Right cardiac atrium (tissue), 5 donors: ENCODE measurements around the gene PLPPR5. TPM values are rescaled to one million over a fixed set of nuclear protein-coding genes. Genes with fewer than 3 reads are reported as not detected.

ENCODE experiments used
- ATAC-seq, 2 donors: fragments of 200-7000 bp; cut with Tn5 transposase; one replicate each; pipeline versions ENCODE4 v1.8.0 to v1.9.1; 2020; ENCODE audit warnings: moderate library complexity in 2 of 2, mild to moderate bottlenecking in 1 of 2
- DNase-seq, 3 donors: peaks; one replicate each; pipeline ENCODE4 v3.0.0-alpha.2; 2020
- H3K27ac ChIP-seq: one replicate; pipeline ENCODE4 v1.5.1; 2013; ENCODE audit warnings: mild to moderate bottlenecking, low read length, control low read depth, moderate library complexity
- H3K27me3 ChIP-seq: one replicate; pipeline ENCODE4 v1.6.1; 2013; ENCODE audit not compliant: control insufficient read depth, insufficient read depth
- H3K4me1 ChIP-seq: one replicate; pipeline ENCODE4 v1.6.1; 2013; ENCODE audit warnings: low read length; ENCODE audit not compliant: control insufficient read depth, insufficient read depth
- H3K4me3 ChIP-seq: one replicate; pipeline ENCODE4 v1.5.1; 2013; ENCODE audit warnings: low read length, control low read depth
- H3K9me3 ChIP-seq: one replicate; pipeline ENCODE4 v1.6.1; 2013; ENCODE audit warnings: low read length; ENCODE audit not compliant: control insufficient read depth
- WGBS: extraction: QIAGEN DNeasy Blood & Tissue Kit; methylation state at CpG from one replicate; pipeline ENCODE4 v1.1.7; 2013; 5-methylcytosine and 5-hydroxymethylcytosine counted together
- intact Hi-C, 4 donors: fragments of 100-400 bp; cut with DNase I; formaldehyde crosslinking; loops; one replicate each; pipeline versions ENCODE4 v1.11.0 to v1.14.0; 2022 to 2023
- polyA plus RNA-seq: library from polyadenylated mRNA; stranded (reverse); fragments of 200-250 nt; gene quantifications from one replicate; pipeline ENCODE4 v1.2.3, GENCODE V29; 2013
- total RNA-seq, 4 donors: library from RNA; stranded (reverse); fragmentation: NEBNext Ultra II Directional; extraction: Animal tissue kit (Norgen Biotek cat#: 25700); gene quantifications; one replicate each; pipeline ENCODE4 v1.2.1, GENCODE V29; 2021
- donor health status: healthy with polysubstance abuse.
- donor health status: DM: no; HTN: yes; CAD: no.
- donor health status: DM: no; HTN: no; CAD: no.
- donor health status: DM: no; HTN: yes; CAD: no; lungs with severe emphysema.
- donor health status: DM: yes; HTN: yes; CAD: no.

Gene PLPPR5
- total and polyA plus RNA-seq, 5 donors, result not detected

DNA sequence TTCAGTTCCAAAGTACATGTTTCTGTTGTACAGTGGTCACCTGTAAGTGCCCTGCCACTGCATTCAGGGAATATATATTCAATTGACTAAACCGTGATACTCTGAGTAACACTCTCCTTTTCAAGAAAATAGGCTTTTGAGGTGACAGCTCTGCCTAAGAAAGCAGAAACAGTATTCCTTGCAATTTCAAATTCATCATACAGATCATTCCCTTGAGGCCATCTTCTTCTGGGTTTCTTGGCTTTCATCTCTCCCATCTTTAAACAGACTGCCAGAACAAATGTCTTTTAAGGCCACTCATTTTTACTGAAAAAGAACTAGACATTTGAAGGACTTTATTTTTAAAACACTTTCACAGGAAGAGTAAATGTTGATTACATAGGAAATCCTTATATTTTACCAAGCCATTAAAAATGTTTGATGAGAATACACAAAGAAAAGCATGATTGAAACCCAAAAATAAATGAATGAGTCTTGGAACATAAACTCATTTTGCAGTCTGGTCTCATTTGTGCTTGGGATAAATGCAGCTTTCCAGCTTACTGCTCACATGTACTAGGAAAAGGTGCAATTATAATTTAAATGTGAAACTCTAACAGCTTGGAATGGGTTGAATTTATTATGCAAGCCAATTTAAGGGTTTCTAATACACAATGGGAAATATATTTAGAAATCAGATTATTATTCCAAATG, 34.7 kb downstream of the PLPPR5 start:
- no peak for ATAC-seq
- intact Hi-C loops, result no loop called here
- WGBS, result 55% methylated on average over 1 of the region's 1 CpG
- H3K9me3 ChIP-seq, result no peaks in the 10 kb centered on the region
- no peak overlapping the region for H3K4me3 ChIP-seq
- no peaks in the 10 kb centered on the region for H3K27me3 ChIP-seq
- H3K27ac ChIP-seq, result no peak overlapping the region
- no peak for DNase-seq
- H3K4me1 ChIP-seq, result no peaks in the 10 kb centered on the region

DNA sequence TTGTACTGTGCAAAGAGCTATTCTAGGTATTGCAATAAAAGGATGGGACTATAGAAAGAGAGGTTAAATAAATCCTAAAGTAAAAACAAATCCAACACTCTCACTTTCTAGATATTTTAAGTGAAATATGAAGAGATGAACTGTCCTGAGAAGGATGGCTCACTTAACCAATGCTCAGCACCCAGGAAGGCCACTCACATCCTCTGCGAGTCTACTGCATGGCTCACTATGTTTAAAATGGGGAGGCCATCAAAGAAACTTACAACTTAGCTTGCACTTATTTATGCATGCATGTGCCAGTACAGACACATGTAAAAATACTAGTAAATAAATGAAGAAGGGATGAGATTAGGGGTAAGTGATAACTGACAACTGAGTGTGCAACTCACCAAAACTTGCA, 37.5 kb downstream of the PLPPR5 start:
- DNase-seq (no peak), ATAC-seq (no peak)
- Histone ChIP-seq H3K27me3 (no peaks in the 10 kb centered on the region), H3K9me3 (no peaks in the 10 kb centered on the region), H3K4me3 (no peak overlapping the region), H3K4me1 (no peaks in the 10 kb centered on the region), H3K27ac (no peak overlapping the region)
- 84% methylated on average over 1 of the region's 1 CpG for WGBS
- intact Hi-C loops, result no loop called here

DNA sequence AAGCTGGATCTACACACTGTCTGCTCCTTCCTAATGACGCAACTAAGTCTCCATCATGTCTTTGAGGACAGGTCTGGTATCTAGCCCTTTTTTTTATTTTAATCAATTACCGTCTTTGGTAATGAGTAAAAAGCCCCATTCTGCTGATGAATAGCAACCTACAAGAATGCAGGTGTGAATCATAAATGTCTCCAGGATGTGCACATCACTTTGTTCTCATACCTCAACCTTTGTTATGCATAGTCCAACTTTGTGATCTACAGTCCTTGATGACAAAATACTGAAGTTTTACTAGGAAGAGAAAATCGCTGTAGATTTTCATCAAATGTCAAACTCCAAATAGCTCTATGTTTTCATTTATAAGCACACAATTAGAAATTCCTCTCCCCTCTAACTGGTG, 39.3 kb downstream of the PLPPR5 start:
- Histone ChIP-seq H3K4me1 (no peaks in the 10 kb centered on the region), H3K27me3 (no peaks in the 10 kb centered on the region), H3K27ac (no peak overlapping the region), H3K4me3 (no peak overlapping the region), H3K9me3 (no peaks in the 10 kb centered on the region)
- DNase-seq (no peak), ATAC-seq (no peak)
- intact Hi-C loops, result no loop called here
- 90% methylated on average over 3 of the region's 3 CpGs for WGBS

- Histone ChIP-seq H3K4me3 (no peak overlapping the region), H3K9me3 (no peaks in the 10 kb centered on the region), H3K27ac (no peak overlapping the region), H3K4me1 (no peaks in the 10 kb centered on the region), H3K27me3 (no peaks in the 10 kb centered on the region)
- ATAC-seq (no peak), DNase-seq (no peak)
- WGBS, result 24% methylated on average over 4 of the region's 4 CpGs
- intact Hi-C loops, result no loop called here
Observed at GRCh38 chr1:98964198-98964597, 40.5 kb downstream of the PLPPR5 start.

DNA sequence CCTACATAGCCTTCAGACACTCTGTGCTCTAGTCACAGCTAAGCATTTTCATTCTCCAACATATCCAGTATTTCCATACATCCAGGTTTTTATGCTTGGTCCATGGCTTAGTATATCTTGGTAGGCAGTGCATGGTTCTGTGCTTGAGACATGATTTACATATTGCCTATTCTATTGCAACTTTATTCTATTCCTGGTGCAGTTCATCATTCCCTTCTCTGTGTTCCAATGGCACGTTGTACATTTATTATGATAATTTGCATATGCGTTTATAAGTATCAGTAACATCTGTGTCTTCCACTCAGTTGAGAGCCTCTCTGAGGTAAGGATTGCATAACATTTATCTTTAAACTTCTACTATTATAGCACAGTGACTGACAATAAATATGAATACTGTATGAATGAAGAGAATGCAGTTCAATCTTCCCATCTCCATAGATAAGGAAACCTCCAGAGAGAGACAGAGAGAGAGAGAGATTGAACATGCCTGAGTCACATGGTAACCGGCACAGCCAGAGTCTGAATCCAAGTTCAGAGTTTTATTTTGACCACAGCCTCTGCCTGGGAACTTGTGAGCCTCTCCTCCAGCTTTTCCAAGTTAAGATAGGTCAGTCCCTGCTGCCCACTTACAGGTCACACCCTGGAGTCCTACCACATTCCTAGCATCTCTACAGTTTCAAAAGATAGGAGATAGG, 41.5 kb downstream of the PLPPR5 start:
- ATAC-seq (no peak), DNase-seq (no peak)
- WGBS, result 57% methylated on average over 3 of the region's 3 CpGs

DNA sequence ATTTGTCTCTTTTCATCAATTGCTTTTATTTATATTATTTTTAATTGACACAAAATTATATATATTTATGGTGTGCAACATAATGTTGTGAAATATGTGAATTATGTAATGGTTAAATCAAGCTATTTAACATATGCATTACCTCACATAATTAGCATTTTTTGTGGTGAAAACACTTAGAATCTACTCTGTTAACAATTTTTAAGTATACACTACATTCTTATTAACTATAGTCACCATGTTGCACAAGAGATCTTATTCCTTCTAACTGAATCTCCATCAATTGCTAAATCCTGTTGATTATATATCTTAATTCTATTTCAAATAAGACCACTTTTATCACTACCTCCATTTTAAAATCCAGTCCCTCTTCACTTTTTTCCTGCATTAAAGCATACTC, 42.5 kb downstream of the PLPPR5 start:
- H3K4me3 ChIP-seq, result no peak overlapping the region
- H3K4me1 ChIP-seq, result no peaks in the 10 kb centered on the region
- intact Hi-C loops, result no loop called here
- H3K27ac ChIP-seq, result no peak overlapping the region
- H3K9me3 ChIP-seq, result no peaks in the 10 kb centered on the region
- H3K27me3 ChIP-seq, result no peaks in the 10 kb centered on the region
- DNase-seq, result no peak
- no peak for ATAC-seq

More for the DNA sequence above, 41.5 kb downstream of the PLPPR5 start:
- Histone ChIP-seq H3K4me1 (no peaks in the 10 kb centered on the region), H3K4me3 (no peak overlapping the region), H3K27me3 (no peaks in the 10 kb centered on the region), H3K27ac (no peak overlapping the region), H3K9me3 (no peaks in the 10 kb centered on the region)
- intact Hi-C loops, result no loop called here

GRCh38 chr1:98949621-98950020, 55.0 kb downstream of the PLPPR5 start:
- no peak overlapping the region for H3K27ac ChIP-seq
- H3K27me3 ChIP-seq, result no peaks in the 10 kb centered on the region
- no peak for ATAC-seq
- no peak for DNase-seq
- no peaks in the 10 kb centered on the region for H3K4me1 ChIP-seq
- no peaks in the 10 kb centered on the region for H3K9me3 ChIP-seq
- intact Hi-C loops, result no loop called here
- no peak overlapping the region for H3K4me3 ChIP-seq

DNA sequence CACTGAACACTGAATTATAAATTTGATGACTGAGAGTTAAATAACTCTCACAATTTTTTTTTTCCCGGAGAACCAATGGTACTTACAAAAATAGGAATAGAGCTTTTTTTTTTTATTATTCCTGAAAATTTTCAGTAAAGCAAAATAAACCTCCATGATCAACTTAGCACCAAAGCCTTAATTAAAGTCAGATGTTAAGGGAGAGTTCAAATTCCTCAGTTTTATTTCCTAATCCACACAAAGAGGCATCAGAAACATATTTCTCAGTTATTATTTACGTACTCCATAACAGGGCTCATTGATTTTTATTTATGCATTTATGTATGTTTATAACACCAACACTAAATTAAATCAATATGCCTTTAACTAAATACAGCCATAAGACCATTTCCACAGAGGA, 55.5 kb downstream of the PLPPR5 start:
- Histone ChIP-seq H3K9me3 (no peaks in the 10 kb centered on the region), H3K4me1 (no peaks in the 10 kb centered on the region), H3K27ac (no peak overlapping the region), H3K27me3 (no peaks in the 10 kb centered on the region), H3K4me3 (no peak overlapping the region)
- intact Hi-C loops, result no loop called here
- ATAC-seq, result no peak
- DNase-seq, result no peak
- 62% methylated on average over 2 of the region's 2 CpGs for WGBS

DNA sequence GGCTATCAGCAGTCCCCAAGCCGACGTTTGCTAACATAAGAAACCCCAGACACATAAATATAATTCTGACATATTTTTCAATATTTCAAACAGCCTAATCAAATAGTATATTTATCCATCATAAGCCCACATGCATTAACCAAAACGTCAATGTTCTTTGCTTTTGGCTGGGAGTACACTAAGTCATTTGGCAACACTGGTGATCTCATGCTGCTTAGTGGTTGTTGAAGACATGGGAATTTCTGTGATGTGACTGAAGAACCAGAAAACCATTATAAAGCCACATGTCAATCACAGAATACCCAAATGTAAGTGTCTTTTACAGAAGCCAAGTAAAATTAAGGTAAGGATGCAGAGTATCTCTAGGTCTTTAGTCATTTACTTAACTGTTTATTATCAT, 57.6 kb downstream of the PLPPR5 start:
- Histone ChIP-seq H3K4me1 (no peaks in the 10 kb centered on the region), H3K9me3 (no peaks in the 10 kb centered on the region), H3K27me3 (no peaks in the 10 kb centered on the region), H3K4me3 (no peak overlapping the region), H3K27ac (no peak overlapping the region)
- WGBS, result 73% methylated on average over 3 of the region's 3 CpGs
- intact Hi-C loops, result no loop called here
- no peak for DNase-seq
- no peak for ATAC-seq

DNA sequence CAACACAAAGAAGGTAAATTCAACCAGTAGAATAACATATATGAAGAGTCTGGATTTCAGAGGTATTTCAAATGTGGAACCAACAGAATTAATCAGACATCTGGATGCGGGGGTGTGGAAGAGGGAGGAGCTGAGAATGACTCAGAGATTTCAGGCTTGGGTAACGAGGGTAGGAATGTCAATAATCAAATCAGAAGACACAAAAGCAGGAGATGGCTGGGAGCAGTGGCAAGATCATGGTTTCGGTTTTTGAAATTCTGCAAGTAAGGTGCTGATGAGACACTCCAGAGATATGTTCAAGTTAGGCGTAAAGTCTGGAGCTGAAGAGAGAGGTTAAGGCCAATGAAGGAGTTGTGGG, 64.0 kb downstream of the PLPPR5 start:
- H3K9me3 ChIP-seq, result no peaks in the 10 kb centered on the region
- H3K4me3 ChIP-seq, result no peak overlapping the region
- no peak overlapping the region for H3K27ac ChIP-seq
- no peak for DNase-seq
- intact Hi-C loops, result no loop called here
- whole genome bisulfite sequencing, result 66% methylated on average over 4 of the region's 4 CpGs
- no peak for ATAC-seq
- H3K27me3 ChIP-seq, result no peaks in the 10 kb centered on the region
- no peaks in the 10 kb centered on the region for H3K4me1 ChIP-seq

DNA sequence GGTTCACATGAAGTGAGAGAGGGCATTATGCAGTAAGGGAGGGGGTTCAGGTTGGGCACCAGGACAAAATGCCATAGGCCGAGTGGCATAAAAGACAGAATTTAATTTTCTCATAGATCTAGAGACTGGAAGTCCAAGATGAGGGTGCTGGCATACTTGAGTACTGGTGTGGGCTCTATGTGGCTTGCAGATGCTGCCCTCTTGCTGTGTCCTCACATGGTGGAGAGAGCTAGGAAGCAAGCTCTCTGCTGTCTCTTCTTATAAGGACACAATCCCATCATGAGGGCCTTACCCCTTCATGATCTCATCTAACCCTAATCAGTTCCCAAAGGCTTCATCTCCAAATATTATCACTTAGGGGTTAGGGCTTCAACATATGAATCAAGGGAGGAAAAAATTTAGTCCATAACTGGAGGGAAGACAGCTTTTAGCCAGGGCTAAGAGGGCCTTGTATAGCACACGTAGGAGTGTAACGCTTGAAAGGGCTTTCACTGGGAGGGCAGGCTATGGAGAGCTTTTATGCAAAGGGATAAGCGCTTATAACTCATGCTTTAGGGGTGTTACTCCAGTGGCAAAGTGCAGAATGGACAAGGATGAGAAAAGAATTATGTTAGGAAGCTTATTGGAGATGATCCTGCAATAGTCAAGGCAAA, 64.5 kb downstream of the PLPPR5 start:
- WGBS, result 86% methylated on average over 4 of the region's 4 CpGs
- H3K27me3 ChIP-seq, result no peaks in the 10 kb centered on the region
- no peaks in the 10 kb centered on the region for H3K4me1 ChIP-seq
- ATAC-seq, result no peak
- intact Hi-C loops, result no loop called here
- no peak overlapping the region for H3K27ac ChIP-seq
- no peak overlapping the region for H3K4me3 ChIP-seq
- H3K9me3 ChIP-seq, result no peaks in the 10 kb centered on the region
- DNase-seq, result no peak
